ENCODE measurements around the gene AOC3.
"Not testable (repeated sequence)": the region's sequence is repeated elsewhere in the genome, so short reads cannot be mapped to it uniquely, and the experiment has no call there.

GRCh38 chr17:42885806-42886205 is 34.8 kb downstream of the AOC3 start:
- not testable (repeated sequence) for TF ChIP-seq CTCF (IDR thresholded peaks at IDR 0.05); FOXM1 (IDR thresholded peaks at IDR 0.05; ENCODE audit: low read depth); POLR2AphosphoS5 (IDR thresholded peaks at IDR 0.05; ENCODE audit: low read depth, low read length); RXRA (IDR thresholded peaks at IDR 0.05; ENCODE audit: borderline replicate concordance, low read depth); CHD2 (IDR thresholded peaks at IDR 0.05; ENCODE audit: low read length, partially characterized antibody); RAD21 (IDR thresholded peaks at IDR 0.05; ENCODE audit: low read length); REST (IDR thresholded peaks at IDR 0.05; ENCODE audit: low read depth, low read length); YY1 (IDR thresholded peaks at IDR 0.05; ENCODE audit: low read depth); ZBTB33 (IDR thresholded peaks at IDR 0.05; ENCODE audit: borderline replicate concordance, low read depth); RCOR1 (IDR thresholded peaks at IDR 0.05; ENCODE audit: low read length); ELF1 (IDR thresholded peaks at IDR 0.05)
